HG03571 (cell line): ENCODE measurements around the gene SLC22A31.
"Not testable (repeated sequence)": the region's sequence is repeated elsewhere in the genome, so short reads cannot be mapped to it uniquely, and the experiment has no call there.

ENCODE experiments used
- ATAC-seq: cut with Tn5 transposase; IDR thresholded peaks from one replicate; pipeline ENCODE4 v1.9.1; 2021; ENCODE audit not compliant: unreplicated experiment

Gene SLC22A31

GRCh38 chr16:89166696-89167424 lies 33.5 kb downstream of the SLC22A31 start:
- no peak for ATAC-seq

- ATAC-seq: not testable (repeated sequence)
Observed at GRCh38 chr16:89165681-89165979, 34.7 kb downstream of the SLC22A31 start.

- no peak for ATAC-seq
Observed at GRCh38 chr16:89164847-89165680, 35.3 kb downstream of the SLC22A31 start.

- ATAC-seq: no peak
Observed at GRCh38 chr16:89164436-89164835, 35.9 kb downstream of the SLC22A31 start.

- no peak for ATAC-seq
Observed at GRCh38 chr16:89163297-89163696, 37.0 kb downstream of the SLC22A31 start.

- no peak for ATAC-seq
Observed at GRCh38 chr16:89161763-89162713, 38.3 kb downstream of the SLC22A31 start.

- no peak for ATAC-seq
Observed at GRCh38 chr16:89160977-89161701, 39.2 kb downstream of the SLC22A31 start.

GRCh38 chr16:89159850-89160354 lies 40.4 kb downstream of the SLC22A31 start:
- ATAC-seq: no peak

- ATAC-seq: no peak
Observed at GRCh38 chr16:89159066-89159849, 41.1 kb downstream of the SLC22A31 start.

- no peak for ATAC-seq
Observed at GRCh38 chr16:89157778-89158177, 42.6 kb downstream of the SLC22A31 start.

- ATAC-seq: no peak
Observed at GRCh38 chr16:89156740-89157645, 43.3 kb downstream of the SLC22A31 start.

GRCh38 chr16:89155851-89156739 lies 44.2 kb downstream of the SLC22A31 start:
- no peak for ATAC-seq

GRCh38 chr16:89155184-89155679 lies 45.1 kb downstream of the SLC22A31 start:
- ATAC-seq: no peak

GRCh38 chr16:89154390-89155183 lies 45.8 kb downstream of the SLC22A31 start:
- no peak for ATAC-seq

GRCh38 chr16:89153848-89154271 lies 46.5 kb downstream of the SLC22A31 start:
- no peak for ATAC-seq

GRCh38 chr16:89152831-89153700 lies 47.3 kb downstream of the SLC22A31 start:
- ATAC-seq: no peak
